T-helper 2 cell treated with Interferon-gamma antibody and Interleukin-4, amounts not matched to agents 5 μg/mL and 100 μg/mL, for 36 hours (primary cell): Measurements from ENCODE around the gene PLPP6.

Experiments
- DNase-seq: peaks from one replicate; pipeline ENCODE4 v3.0.0; 2021; ENCODE audit warnings: low spot score
- H3K27ac Mint-ChIP-seq: one replicate; pipeline ENCODE4 v1.8.0; 2021; ENCODE audit warnings: mild to moderate bottlenecking, mixed read lengths
- H3K27me3 Mint-ChIP-seq: one replicate; pipeline ENCODE4 v1.8.0; 2021; ENCODE audit warnings: low read depth, mixed read lengths
- H3K36me3 Mint-ChIP-seq: one replicate; pipeline ENCODE4 v1.8.0; 2021; ENCODE audit warnings: low read depth, mixed read lengths
- H3K4me1 Mint-ChIP-seq: one replicate; pipeline ENCODE4 v1.8.0; 2021; ENCODE audit warnings: low read depth, mixed read lengths
- H3K4me3 Mint-ChIP-seq: one replicate; pipeline ENCODE4 v1.8.0; 2022; ENCODE audit warnings: mild to moderate bottlenecking, moderate library complexity, mixed read lengths
- H3K9me3 Mint-ChIP-seq: one replicate; pipeline ENCODE4 v1.8.0; 2021; ENCODE audit warnings: mixed read lengths

PLPP6 gene

DNA sequence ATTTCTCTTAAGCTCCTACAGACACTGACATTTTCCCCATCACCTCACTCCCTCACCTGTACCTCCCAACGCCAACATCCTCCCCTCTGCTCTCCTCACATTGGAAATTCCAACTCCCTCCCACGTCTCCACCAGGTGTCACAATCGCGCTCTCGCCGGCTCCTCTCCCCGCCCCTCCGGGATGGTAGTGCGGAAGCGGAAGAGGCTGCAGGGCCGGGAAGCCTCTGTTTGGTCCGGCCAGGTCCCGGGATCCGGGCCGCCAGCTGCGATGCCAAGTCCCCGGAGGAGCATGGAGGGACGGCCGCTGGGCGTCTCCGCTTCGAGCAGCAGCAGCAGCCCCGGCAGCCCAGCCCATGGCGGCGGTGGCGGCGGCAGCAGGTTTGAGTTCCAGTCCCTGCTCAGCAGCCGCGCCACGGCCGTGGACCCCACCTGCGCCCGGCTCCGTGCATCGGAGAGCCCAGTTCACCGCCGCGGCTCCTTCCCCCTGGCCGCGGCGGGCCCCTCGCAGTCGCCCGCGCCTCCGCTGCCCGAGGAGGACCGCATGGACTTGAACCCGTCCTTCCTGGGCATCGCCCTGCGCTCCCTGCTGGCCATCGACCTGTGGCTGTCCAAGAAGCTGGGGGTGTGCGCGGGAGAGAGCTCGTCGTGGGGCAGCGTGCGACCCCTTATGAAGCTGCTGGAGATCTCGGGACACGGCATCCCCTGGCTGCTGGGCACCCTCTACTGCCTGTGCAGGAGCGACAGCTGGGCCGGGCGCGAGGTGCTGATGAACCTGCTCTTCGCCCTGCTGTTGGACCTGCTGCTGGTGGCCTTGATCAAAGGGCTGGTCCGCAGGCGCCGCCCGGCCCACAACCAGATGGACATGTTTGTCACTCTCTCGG lies at the start of gene PLPP6:
TSS of gene PLPP6 (plus strand) at position 187 of the 881 bp plus-strand sequence. CDS start at position 269, 82 bp downstream.
- H3K9me3 Mint-ChIP-seq = no peaks in the 10 kb centered on the region
- H3K27ac Mint-ChIP-seq = peak within 1 kb of the TSS; percentile 77
- peaks cover 43% of the 10 kb centered on the region for H3K4me1 Mint-ChIP-seq
- H3K36me3 Mint-ChIP-seq = peaks cover 3% of the 10 kb centered on the region
- peak within 1 kb of the TSS; percentile 90 for H3K4me3 Mint-ChIP-seq
- peaks cover 17% of the 10 kb centered on the region for H3K27me3 Mint-ChIP-seq
- peak; percentile 76 for DNase-seq

DNA sequence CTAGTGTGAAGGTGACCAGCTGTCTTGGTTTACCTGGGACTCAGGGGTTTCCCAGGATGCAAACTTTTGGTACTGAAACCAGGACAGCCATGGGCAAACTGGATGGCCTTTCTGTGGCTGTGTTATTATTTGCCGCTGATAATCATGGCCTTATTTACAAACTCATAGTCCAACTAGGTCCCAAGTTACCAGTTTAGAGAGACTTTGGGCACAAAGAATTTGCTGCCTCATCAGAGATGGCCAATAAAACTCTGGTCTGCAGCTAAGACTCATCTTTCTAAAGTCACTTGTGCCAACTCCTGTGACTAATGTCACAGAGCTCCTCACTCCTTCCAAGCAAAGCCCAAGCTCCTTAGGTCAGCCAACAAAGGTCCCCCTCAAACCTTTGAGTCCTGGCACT lies 47.5 kb upstream of the PLPP6 start:
- Mint-ChIP-seq H3K4me3 (no peak overlapping the region), H3K27ac (no peak overlapping the region), H3K36me3 (no peaks in the 10 kb centered on the region), H3K4me1 (peaks cover 2% of the 10 kb centered on the region), H3K9me3 (no peaks in the 10 kb centered on the region), H3K27me3 (peaks cover 2% of the 10 kb centered on the region)
- no peak for DNase-seq

DNA sequence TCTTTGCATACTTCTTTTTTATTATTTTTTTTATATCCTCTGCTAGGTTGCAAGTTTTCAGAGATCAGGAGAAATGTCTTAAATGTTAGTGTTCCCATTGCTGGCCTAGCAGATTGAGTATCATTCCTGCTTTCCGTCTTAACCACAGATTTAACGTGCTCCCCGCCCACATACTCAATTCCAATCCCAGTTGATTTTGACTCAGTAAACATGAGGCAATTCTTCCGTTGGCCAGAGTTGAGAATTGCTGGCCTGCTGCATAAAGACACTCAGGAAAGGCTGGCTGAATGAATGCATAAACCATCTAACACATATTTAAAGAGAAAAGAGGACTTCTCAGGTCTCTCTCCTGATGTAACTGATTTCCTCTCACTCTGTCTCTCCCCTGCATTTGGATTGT lies 46.8 kb upstream of the PLPP6 start:
- H3K9me3 Mint-ChIP-seq = no peaks in the 10 kb centered on the region
- no peak overlapping the region for H3K27ac Mint-ChIP-seq
- no peaks in the 10 kb centered on the region for H3K36me3 Mint-ChIP-seq
- H3K4me1 Mint-ChIP-seq = peaks cover 8% of the 10 kb centered on the region
- no peak for DNase-seq
- peaks cover 2% of the 10 kb centered on the region for H3K27me3 Mint-ChIP-seq
- H3K4me3 Mint-ChIP-seq = no peak overlapping the region

DNA sequence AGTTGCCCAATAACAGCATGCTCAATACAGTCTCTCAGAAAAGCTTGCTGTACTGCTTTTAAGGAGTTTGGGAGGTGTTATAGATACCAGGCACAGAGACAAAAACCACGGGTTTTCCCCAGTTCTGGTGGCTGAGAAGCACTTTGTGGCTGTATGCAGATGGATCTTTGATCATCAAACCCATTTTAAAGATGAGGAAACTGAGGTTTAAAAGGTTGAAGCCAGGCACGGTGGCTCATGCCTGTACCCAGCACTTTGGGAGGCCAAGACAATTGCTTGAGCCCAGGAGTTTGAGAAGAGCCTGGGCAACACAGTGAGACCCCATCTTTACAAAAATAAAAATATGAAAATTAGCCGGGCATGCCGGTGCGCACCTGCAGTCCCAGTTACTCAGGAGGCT lies 46.3 kb upstream of the PLPP6 start:
- no peak overlapping the region for H3K4me3 Mint-ChIP-seq
- peaks cover 13% of the 10 kb centered on the region for H3K4me1 Mint-ChIP-seq
- no peak for DNase-seq
- H3K9me3 Mint-ChIP-seq = no peaks in the 10 kb centered on the region
- peaks cover 2% of the 10 kb centered on the region for H3K27me3 Mint-ChIP-seq
- H3K36me3 Mint-ChIP-seq = no peaks in the 10 kb centered on the region
- no peak overlapping the region for H3K27ac Mint-ChIP-seq

DNA sequence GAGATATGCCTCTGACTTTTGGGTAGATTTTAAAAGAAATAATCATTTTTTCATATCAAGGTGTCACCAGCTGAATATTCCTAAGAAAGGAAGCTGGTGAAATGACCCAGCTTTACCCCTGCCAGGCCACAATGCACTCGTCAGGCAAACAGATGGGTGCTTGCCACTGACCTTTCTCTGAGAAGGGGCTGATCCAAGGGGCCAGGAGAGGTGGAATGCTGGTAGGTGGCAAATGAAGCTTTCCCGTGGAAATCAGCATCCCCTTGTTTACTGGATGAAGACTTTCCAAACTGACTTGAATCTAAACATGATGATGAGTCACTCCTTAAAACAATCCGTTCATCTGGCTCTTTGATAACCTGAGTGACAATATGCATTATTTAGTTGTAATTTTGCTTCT lies 44.3 kb upstream of the PLPP6 start:
- no peaks in the 10 kb centered on the region for H3K9me3 Mint-ChIP-seq
- no peaks in the 10 kb centered on the region for H3K27me3 Mint-ChIP-seq
- no peak for DNase-seq
- H3K27ac Mint-ChIP-seq = no peak overlapping the region
- peaks cover 13% of the 10 kb centered on the region for H3K4me1 Mint-ChIP-seq
- no peak overlapping the region for H3K4me3 Mint-ChIP-seq
- no peaks in the 10 kb centered on the region for H3K36me3 Mint-ChIP-seq

DNA sequence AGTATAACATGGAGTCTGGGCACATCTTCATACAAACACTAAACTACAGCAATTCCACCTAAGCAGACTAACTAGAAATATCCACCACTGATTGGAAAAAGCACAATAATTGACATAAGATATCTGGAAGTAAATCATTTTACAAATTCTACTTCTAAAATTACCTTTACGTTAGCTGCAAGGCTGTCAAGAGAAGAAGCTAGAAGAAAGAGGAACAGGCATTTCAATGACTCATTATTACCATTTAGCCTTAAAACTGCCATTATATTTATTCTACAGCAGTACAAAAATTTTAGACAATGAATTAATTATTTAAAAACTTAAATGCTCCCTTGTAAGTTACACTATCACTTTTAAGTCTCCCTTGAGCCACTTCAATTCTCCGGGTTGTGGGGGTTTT lies 43.4 kb upstream of the PLPP6 start:
- Mint-ChIP-seq H3K4me3 (no peak overlapping the region), H3K4me1 (peaks cover 13% of the 10 kb centered on the region), H3K27me3 (no peaks in the 10 kb centered on the region), H3K9me3 (no peaks in the 10 kb centered on the region), H3K27ac (no peak overlapping the region), H3K36me3 (no peaks in the 10 kb centered on the region)
- DNase-seq = no peak

DNA sequence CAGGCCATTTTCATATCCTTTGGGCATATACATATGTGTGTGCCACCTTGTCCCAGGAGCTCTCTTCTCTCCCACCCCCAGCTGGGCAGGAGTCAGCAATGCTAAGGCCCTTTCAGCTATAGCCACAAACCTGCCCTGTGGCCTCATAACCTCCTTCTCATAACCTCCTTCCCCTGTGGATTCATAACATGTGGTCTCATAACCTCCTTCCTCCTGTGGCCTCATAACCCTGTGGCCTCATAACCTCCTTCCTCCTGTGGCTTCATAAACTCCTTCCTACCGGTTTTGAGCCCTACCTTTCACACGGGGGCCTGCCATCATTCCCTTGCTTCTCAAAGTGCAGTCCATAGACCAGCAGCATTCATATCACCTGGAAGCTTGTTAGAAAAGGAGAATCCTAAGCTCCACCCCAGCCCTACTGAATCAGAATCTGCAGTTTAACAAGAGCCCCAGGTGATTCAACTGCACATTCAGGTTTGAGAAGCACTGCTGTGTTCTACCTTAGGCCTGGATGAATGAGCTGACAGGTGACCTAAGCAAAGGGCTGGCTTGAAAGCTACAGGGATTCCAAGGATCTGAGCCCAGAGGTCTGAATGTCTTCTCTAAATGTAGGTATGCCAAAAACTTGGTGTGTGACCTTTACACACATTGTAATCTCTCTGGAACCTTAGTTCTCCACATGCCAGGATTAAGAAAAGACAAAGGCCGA lies 41.9 kb upstream of the PLPP6 start:
- H3K4me1 Mint-ChIP-seq = peaks cover 13% of the 10 kb centered on the region
- DNase-seq = no peak
- H3K36me3 Mint-ChIP-seq = no peaks in the 10 kb centered on the region
- no peaks in the 10 kb centered on the region for H3K9me3 Mint-ChIP-seq
- H3K27me3 Mint-ChIP-seq = peaks cover 2% of the 10 kb centered on the region
- H3K4me3 Mint-ChIP-seq = peak overlapping the region; percentile 4
- no peak overlapping the region for H3K27ac Mint-ChIP-seq

DNA sequence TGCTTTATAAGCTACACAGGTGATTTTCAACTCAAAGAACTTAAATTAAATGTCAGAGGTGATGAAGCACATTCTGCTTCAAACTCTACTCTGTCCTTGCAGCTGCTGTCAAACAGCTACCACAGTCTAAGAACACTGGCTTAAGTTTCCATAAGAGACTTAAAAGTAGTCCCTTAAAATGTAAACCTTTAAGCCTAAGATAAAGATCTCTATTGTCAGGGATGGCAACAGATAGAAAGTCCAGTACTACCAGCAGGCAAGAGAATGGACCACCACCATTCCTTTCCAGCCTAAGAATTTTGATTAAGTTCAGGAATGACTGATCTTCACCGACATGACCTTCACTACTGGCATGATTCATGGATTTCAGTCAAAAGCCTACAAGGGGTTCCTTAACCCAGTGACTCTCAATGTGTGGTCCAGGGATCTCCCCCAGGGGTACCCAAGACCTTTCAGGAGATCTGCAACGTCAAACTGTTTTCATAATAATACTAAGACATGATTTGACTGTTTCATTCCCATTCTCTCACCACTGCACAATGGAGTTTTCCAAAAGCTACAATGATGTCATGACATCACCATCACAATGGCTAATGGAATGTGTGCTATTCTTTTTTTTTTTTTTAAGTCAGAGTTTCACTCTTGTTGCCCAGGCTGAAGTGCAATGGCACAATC lies 41.1 kb upstream of the PLPP6 start:
- Mint-ChIP-seq H3K36me3 (no peaks in the 10 kb centered on the region), H3K27ac (no peak overlapping the region), H3K27me3 (peaks cover 2% of the 10 kb centered on the region), H3K9me3 (no peaks in the 10 kb centered on the region), H3K4me1 (peaks cover 13% of the 10 kb centered on the region), H3K4me3 (no peak overlapping the region)
- no peak for DNase-seq

DNA sequence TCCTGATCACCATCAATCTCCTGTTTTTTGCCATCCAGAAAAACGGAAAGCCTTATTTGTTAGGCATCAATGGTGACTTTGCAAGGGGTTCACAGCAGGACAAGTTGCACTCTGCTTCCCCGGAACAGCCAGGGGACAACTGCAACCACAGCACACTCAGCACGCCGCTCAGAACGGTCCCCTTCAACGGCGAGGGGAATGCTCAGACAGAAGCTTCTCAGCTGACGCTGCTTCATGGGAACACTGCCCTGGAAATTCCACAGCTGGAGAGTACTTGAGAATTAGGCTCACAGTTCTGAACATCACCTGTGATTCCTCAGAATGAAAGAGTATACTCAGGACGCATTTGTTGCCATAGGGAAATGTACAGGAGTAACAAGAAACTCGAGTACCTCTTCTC lies 40.1 kb upstream of the PLPP6 start:
- H3K27me3 Mint-ChIP-seq = peaks cover 7% of the 10 kb centered on the region
- H3K4me3 Mint-ChIP-seq = no peak overlapping the region
- H3K36me3 Mint-ChIP-seq = no peaks in the 10 kb centered on the region
- H3K4me1 Mint-ChIP-seq = peaks cover 13% of the 10 kb centered on the region
- H3K27ac Mint-ChIP-seq = no peak overlapping the region
- no peak for DNase-seq
- H3K9me3 Mint-ChIP-seq = no peaks in the 10 kb centered on the region

DNA sequence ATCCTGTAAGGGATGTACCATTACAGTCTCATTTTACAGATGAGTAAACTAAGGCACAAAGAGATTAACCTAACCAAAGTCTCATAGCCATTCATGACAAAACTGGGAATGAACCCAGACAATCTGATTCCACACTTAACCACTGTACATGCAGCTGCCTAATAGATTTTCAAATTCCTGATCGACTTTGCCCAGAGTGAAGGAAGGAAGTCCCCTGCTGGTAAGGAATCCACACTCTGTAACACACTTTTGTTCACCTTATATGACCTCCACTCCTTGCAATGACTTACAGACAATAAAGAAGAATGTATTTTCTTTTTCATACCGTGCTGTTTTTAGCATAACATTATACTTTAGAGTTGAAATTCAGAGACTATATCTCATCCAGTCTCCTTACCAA lies 31.3 kb upstream of the PLPP6 start:
- DNase-seq = no peak
- Mint-ChIP-seq H3K27me3 (peaks cover 7% of the 10 kb centered on the region), H3K36me3 (no peaks in the 10 kb centered on the region), H3K27ac (no peak overlapping the region), H3K4me1 (no peaks in the 10 kb centered on the region), H3K4me3 (no peak overlapping the region), H3K9me3 (no peaks in the 10 kb centered on the region)

DNA sequence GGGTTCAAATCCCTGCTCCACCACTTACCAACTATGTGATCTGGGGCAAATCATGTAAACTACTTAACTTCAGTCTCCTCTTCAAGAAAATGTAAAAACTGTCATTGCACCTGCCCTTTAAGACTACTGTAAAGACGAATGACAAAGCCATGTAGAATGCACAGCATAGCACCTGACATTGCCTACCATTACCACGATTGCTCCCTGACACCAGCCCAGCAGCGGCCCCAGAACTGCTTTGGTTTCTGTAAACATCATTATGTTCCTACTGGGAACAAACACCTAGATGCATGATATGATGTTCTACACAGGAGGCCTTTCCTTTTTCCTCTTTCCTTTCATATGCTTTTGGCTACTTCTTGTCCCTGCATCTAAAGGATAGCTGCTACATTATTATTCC lies 23.1 kb upstream of the PLPP6 start:
- Mint-ChIP-seq H3K9me3 (no peaks in the 10 kb centered on the region), H3K4me3 (no peak overlapping the region), H3K4me1 (peaks cover 2% of the 10 kb centered on the region), H3K27me3 (peaks cover 7% of the 10 kb centered on the region), H3K27ac (no peak overlapping the region), H3K36me3 (no peaks in the 10 kb centered on the region)
- no peak for DNase-seq

DNA sequence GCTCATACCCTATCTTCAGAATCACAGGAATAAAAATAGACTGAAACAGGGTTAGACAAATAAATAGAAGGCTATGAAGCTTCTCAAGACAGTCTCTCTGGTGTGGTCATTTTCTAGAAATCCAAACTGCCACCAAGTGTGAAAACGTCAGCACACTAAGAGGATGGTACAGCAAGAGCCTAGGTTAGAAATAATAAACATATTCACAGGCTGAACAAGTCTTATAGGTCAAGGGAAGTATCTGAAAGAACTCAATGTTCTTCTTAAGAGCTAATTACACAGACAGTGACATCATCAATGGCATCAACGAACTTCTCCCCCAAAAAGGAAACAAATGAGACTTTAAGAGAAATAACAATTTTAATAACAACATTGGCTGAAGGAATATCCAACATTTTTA lies 22.7 kb upstream of the PLPP6 start:
- DNase-seq = no peak
- H3K27ac Mint-ChIP-seq = no peak overlapping the region
- no peaks in the 10 kb centered on the region for H3K36me3 Mint-ChIP-seq
- peaks cover 2% of the 10 kb centered on the region for H3K4me1 Mint-ChIP-seq
- peaks cover 7% of the 10 kb centered on the region for H3K27me3 Mint-ChIP-seq
- H3K9me3 Mint-ChIP-seq = no peaks in the 10 kb centered on the region
- no peak overlapping the region for H3K4me3 Mint-ChIP-seq

DNA sequence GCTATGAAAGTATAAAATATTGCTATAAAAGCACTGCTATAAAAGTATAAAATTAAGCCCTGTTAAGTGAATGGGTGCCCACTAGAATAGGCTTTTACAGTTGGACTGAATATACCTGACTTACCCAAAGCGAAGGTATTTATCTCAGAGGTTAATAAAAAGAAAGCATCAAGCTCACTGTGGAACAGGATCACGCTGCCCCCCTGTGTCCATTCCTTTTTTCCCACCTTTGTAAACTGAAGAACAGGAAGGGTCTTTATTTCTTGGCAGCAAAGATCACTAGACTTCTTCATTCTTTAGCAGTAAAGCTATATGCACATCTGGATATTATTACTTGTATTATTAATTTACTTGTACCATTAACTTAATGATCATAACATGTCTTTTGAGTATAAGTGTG lies 22.1 kb upstream of the PLPP6 start:
- Mint-ChIP-seq H3K27me3 (peaks cover 7% of the 10 kb centered on the region), H3K9me3 (no peaks in the 10 kb centered on the region), H3K4me3 (no peak overlapping the region), H3K4me1 (peaks cover 2% of the 10 kb centered on the region), H3K36me3 (no peaks in the 10 kb centered on the region), H3K27ac (no peak overlapping the region)
- no peak for DNase-seq

DNA sequence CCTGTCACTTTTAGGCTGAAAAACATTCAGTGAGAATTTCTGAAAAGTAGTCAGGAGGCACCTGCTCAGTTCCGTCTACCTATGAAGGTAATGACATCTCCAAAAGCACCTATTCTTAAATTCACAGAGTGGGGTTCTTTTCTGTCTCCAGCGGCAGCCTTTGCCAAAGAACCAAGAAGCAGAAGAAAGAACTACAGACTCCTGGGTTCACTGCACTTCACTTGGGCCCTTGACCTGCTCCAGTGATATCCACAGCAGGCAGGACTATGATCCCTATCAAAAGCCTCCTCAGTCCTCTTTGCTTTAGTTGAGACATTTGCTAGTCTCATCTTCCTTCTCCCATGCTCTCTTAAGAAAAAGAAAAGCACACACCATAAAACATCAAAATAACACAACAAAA lies 19.7 kb upstream of the PLPP6 start:
- H3K27me3 Mint-ChIP-seq = peaks cover 2% of the 10 kb centered on the region
- H3K27ac Mint-ChIP-seq = no peak overlapping the region
- DNase-seq = no peak
- H3K4me3 Mint-ChIP-seq = no peak overlapping the region
- H3K36me3 Mint-ChIP-seq = no peaks in the 10 kb centered on the region
- H3K9me3 Mint-ChIP-seq = no peaks in the 10 kb centered on the region
- peaks cover 2% of the 10 kb centered on the region for H3K4me1 Mint-ChIP-seq
